ENCODE results near the gene MDP1.
"Not testable (repeated sequence)": the region's sequence is repeated elsewhere in the genome, so short reads cannot be mapped to it uniquely, and the experiment has no call there.

Gene MDP1

DNA sequence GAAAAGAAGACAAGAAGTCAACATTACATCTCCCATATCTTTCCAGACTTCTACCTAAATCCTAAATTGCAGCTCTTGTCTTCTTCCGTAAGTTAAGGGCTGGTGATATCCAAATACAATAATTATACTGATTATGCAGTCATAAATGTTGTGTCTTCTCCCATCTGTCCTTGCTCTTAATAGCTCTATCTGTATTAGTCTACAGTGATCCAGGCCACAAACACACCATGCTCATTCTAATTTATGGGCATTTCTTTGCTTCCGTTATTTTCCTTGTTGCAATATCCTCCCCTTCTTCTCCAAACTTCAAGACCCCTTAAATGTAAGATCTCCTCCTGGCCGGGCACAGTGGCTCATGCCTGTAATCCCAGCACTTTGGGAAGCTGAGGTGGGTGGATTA, 3.7 kb upstream of the MDP1 start:
- no peaks in the 10 kb centered on the region for H3K9me3 ChIP-seq (ENCODE audit: insufficient read depth, low read depth, low read length)
- H2AFZ ChIP-seq (ENCODE audit: low read length): no peak overlapping the region
- H3K4me3 ChIP-seq (ENCODE audit: low read length, poor library complexity, severe bottlenecking): no peak overlapping the region
- no peak overlapping the region for H3K4me2 ChIP-seq (ENCODE audit: low read depth, low read length, poor library complexity, severe bottlenecking)
- H3K9me2 ChIP-seq (replicated peaks; ENCODE audit: low read depth, low read length): no peaks in the 10 kb centered on the region
- H4K20me1 ChIP-seq (ENCODE audit: insufficient read depth, low read length, poor library complexity, severe bottlenecking): no peaks in the 10 kb centered on the region
- H3K4me1 ChIP-seq (ENCODE audit: insufficient read depth, low read length, poor library complexity, severe bottlenecking): peaks cover 6% of the 10 kb centered on the region
- H3K36me3 ChIP-seq (ENCODE audit: insufficient read depth, low read length): no peaks in the 10 kb centered on the region
- no peak for TF ChIP-seq EZH2phosphoT487 (IDR thresholded peaks at IDR 0.05; ENCODE audit: borderline replicate concordance)
- TF ChIP-seq, protein P1, sequence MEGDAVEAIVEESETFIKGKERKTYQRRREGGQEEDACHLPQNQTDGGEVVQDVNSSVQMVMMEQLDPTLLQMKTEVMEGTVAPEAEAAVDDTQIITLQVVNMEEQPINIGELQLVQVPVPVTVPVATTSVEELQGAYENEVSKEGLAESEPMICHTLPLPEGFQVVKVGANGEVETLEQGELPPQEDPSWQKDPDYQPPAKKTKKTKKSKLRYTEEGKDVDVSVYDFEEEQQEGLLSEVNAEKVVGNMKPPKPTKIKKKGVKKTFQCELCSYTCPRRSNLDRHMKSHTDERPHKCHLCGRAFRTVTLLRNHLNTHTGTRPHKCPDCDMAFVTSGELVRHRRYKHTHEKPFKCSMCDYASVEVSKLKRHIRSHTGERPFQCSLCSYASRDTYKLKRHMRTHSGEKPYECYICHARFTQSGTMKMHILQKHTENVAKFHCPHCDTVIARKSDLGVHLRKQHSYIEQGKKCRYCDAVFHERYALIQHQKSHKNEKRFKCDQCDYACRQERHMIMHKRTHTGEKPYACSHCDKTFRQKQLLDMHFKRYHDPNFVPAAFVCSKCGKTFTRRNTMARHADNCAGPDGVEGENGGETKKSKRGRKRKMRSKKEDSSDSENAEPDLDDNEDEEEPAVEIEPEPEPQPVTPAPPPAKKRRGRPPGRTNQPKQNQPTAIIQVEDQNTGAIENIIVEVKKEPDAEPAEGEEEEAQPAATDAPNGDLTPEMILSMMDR (conservative IDR thresholded peaks at IDR 0.05; ENCODE audit: low read length): no peak
- H3F3A ChIP-seq (ENCODE audit: low read depth): no peaks in the 10 kb centered on the region
- no peak overlapping the region for H3K9ac ChIP-seq (ENCODE audit: low read depth, low read length, poor library complexity, severe bottlenecking)
- no peaks in the 10 kb centered on the region for H3K27me3 ChIP-seq (ENCODE audit: insufficient read depth, low read length, poor library complexity, severe bottlenecking)
- peaks cover 16% of the 10 kb centered on the region for H3K79me2 ChIP-seq (ENCODE audit: insufficient read depth, low read length)

DNA sequence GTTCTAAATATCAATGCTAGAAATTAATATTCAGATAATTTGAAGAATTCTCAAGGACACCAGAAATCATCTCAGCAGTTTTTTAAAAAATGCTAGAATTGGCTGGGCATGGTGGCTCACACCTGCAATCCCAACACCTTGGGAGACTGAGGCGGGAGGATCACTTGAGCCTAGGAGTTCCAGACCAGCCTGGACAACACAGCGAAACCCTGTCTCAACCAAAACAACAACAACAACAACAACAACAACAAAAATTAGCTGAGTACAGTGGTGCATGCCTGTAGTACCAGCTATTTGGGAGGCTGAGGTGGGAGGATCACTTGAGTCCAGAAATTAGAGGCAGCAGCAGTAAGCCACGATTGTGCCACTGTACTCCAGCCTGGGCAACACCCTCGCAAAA, 3.2 kb upstream of the MDP1 start:
- no peaks in the 10 kb centered on the region for H3K27me3 ChIP-seq (ENCODE audit: insufficient read depth, low read length, poor library complexity, severe bottlenecking)
- no peaks in the 10 kb centered on the region for H3K9me2 ChIP-seq (replicated peaks; ENCODE audit: low read depth, low read length)
- TF ChIP-seq, protein P1 (conservative IDR thresholded peaks at IDR 0.05; ENCODE audit: low read length): no peak
- no peak for TF ChIP-seq EZH2phosphoT487 (IDR thresholded peaks at IDR 0.05; ENCODE audit: borderline replicate concordance)
- peaks cover 16% of the 10 kb centered on the region for H3K79me2 ChIP-seq (ENCODE audit: insufficient read depth, low read length)
- peaks cover 3% of the 10 kb centered on the region; the same call in 1 of the 2 replicates for H3F3A ChIP-seq (ENCODE audit: low read depth)
- no peak overlapping the region for H3K9ac ChIP-seq (ENCODE audit: low read depth, low read length, poor library complexity, severe bottlenecking)
- H3K4me2 ChIP-seq (ENCODE audit: low read depth, low read length, poor library complexity, severe bottlenecking): no peak overlapping the region
- no peak overlapping the region for H3K4me3 ChIP-seq (ENCODE audit: low read length, poor library complexity, severe bottlenecking)
- H3K36me3 ChIP-seq (ENCODE audit: insufficient read depth, low read length): no peaks in the 10 kb centered on the region
- H2AFZ ChIP-seq (ENCODE audit: low read length): no peak overlapping the region
- H4K20me1 ChIP-seq (ENCODE audit: insufficient read depth, low read length, poor library complexity, severe bottlenecking): no peaks in the 10 kb centered on the region
- H3K4me1 ChIP-seq (ENCODE audit: insufficient read depth, low read length, poor library complexity, severe bottlenecking): peaks cover 10% of the 10 kb centered on the region
- H3K9me3 ChIP-seq (ENCODE audit: insufficient read depth, low read depth, low read length): no peaks in the 10 kb centered on the region

DNA sequence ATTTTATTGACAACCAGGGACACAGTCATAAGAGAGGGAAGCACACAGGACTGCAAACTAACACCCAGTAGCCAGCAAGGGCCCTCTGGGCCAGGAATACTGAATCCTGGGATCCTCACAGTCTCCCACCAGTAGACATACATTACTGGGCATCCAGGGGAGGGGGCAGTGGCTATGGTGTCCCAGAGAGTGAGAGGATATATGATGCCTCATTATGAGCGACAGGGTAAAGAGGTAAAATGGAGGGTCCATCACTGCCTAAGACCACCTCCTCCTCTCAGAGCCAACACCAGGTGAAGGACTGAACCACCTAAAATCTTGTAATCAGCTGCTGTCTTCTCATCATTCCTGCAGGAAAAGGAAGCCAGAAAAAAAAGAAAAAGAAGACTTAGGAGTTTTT, 1.0 kb upstream of the MDP1 start:
- not testable (repeated sequence) for H3K9me2 ChIP-seq (replicated peaks; ENCODE audit: low read depth, low read length); H3F3A ChIP-seq (ENCODE audit: low read depth); H2AFZ ChIP-seq (ENCODE audit: low read length); H3K9ac ChIP-seq (ENCODE audit: low read depth, low read length, poor library complexity, severe bottlenecking); H3K4me3 ChIP-seq (ENCODE audit: low read length, poor library complexity, severe bottlenecking); H3K4me2 ChIP-seq (ENCODE audit: low read depth, low read length, poor library complexity, severe bottlenecking); H3K9me3 ChIP-seq (ENCODE audit: insufficient read depth, low read depth, low read length); H3K27me3 ChIP-seq (ENCODE audit: insufficient read depth, low read length, poor library complexity, severe bottlenecking); H3K36me3 ChIP-seq (ENCODE audit: insufficient read depth, low read length); H4K20me1 ChIP-seq (ENCODE audit: insufficient read depth, low read length, poor library complexity, severe bottlenecking)
- peaks cover 22% of the 10 kb centered on the region for H3K4me1 ChIP-seq (ENCODE audit: insufficient read depth, low read length, poor library complexity, severe bottlenecking)
- H3K79me2 ChIP-seq (ENCODE audit: insufficient read depth, low read length): peaks cover 23% of the 10 kb centered on the region

DNA sequence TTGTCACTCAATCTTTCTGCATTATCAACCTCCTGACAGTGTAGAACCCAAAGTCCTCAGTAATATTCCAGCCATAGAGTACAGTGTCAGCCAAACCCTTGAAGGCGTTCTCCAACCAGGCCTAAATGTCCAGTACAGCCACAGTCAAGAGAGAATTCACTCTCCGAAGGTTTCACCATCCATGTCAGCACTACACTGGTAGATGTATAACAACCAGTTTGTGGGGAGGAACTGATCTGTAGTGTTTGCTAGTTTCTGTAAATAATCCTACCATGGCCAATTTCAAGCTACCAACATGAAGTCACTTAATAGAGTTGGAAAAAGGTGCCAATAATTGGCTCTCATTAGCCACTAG, 456 bp upstream of the MDP1 start:
- no peaks in the 10 kb centered on the region for H3K36me3 ChIP-seq (ENCODE audit: insufficient read depth, low read length)
- peak overlapping the region; percentile 78 for H3K4me2 ChIP-seq (ENCODE audit: low read depth, low read length, poor library complexity, severe bottlenecking)
- H2AFZ ChIP-seq (ENCODE audit: low read length): no peak overlapping the region
- no peak overlapping the region for H3K9ac ChIP-seq (ENCODE audit: low read depth, low read length, poor library complexity, severe bottlenecking)
- H3K79me2 ChIP-seq (ENCODE audit: insufficient read depth, low read length): peaks cover 28% of the 10 kb centered on the region
- no peaks in the 10 kb centered on the region for H3K9me2 ChIP-seq (replicated peaks; ENCODE audit: low read depth, low read length)
- TF ChIP-seq, protein P1 (conservative IDR thresholded peaks at IDR 0.05; ENCODE audit: low read length): no peak
- no peak for TF ChIP-seq EZH2phosphoT487 (IDR thresholded peaks at IDR 0.05; ENCODE audit: borderline replicate concordance)
- H4K20me1 ChIP-seq (ENCODE audit: insufficient read depth, low read length, poor library complexity, severe bottlenecking): no peaks in the 10 kb centered on the region
- H3K9me3 ChIP-seq (ENCODE audit: insufficient read depth, low read depth, low read length): no peaks in the 10 kb centered on the region
- peaks cover 9% of the 10 kb centered on the region; the same call in 1 of the 2 replicates for H3F3A ChIP-seq (ENCODE audit: low read depth)
- no peaks in the 10 kb centered on the region for H3K27me3 ChIP-seq (ENCODE audit: insufficient read depth, low read length, poor library complexity, severe bottlenecking)
- H3K4me3 ChIP-seq (ENCODE audit: low read length, poor library complexity, severe bottlenecking): peak overlapping the region; percentile 99
- peaks cover 27% of the 10 kb centered on the region for H3K4me1 ChIP-seq (ENCODE audit: insufficient read depth, low read length, poor library complexity, severe bottlenecking)
